Heart left ventricle (tissue), 13 donors: ENCODE data around the gene TMED8.

Experiments
- POLR2A ChIP-seq, 2 donors: fragments of 450-650 bp; IDR thresholded peaks; one replicate each; pipeline ENCODE4 v1.6.1; 2017; ENCODE audit warnings: antibody characterized with exemption in 2 of 2, mild to moderate bottlenecking in 2 of 2, moderate library complexity in 2 of 2
- TF ChIP-seq, protein P1 (sequence below), 12 donors: fragments of 200-600 bp; sonication (generic) in 4 of 12; IDR thresholded peaks; one replicate each; pipeline versions ENCODE4 v1.5.0 to v1.8.0; 2018 to 2022; ENCODE audit warnings: antibody characterized with exemption in 12 of 12, mild to moderate bottlenecking in 5 of 12
- donor health status: ischemic (EF 13 %, LVEDD 7.1; RV severe dilation, severe dysfunction).
- donor health status: DM: no; HTN: yes; CAD: no.
- donor health status: DM: no; HTN: no; CAD: no.
- donor health status: ischemic (EF 25% LVEDD 6.9; RV normal size, moderate dysfunction).
- donor health status: ischemic (EF 25% LVEDD 5.7; RV mildly dilated, moderate dysfunction).
- donor health status: ischemic (EF 35%, LVEDD 5.7; RV mildly dilated, moderate dysfunction).
- donor health status: nonischemic (EF 11% LVEDD 7.7; RV severe dilation, severe dysfunction).
- donor health status: DM: yes; HTN: yes; CAD: no.
- donor health status: PGD.
- donor health status: ischemic (EF 29% LVEDD 5.4; RV normal size, mild dysfunction).
- donor health status: nonischemic (EF 23%, LVEDD 6.1; RV moderate dilation, normal function).

DNA sequence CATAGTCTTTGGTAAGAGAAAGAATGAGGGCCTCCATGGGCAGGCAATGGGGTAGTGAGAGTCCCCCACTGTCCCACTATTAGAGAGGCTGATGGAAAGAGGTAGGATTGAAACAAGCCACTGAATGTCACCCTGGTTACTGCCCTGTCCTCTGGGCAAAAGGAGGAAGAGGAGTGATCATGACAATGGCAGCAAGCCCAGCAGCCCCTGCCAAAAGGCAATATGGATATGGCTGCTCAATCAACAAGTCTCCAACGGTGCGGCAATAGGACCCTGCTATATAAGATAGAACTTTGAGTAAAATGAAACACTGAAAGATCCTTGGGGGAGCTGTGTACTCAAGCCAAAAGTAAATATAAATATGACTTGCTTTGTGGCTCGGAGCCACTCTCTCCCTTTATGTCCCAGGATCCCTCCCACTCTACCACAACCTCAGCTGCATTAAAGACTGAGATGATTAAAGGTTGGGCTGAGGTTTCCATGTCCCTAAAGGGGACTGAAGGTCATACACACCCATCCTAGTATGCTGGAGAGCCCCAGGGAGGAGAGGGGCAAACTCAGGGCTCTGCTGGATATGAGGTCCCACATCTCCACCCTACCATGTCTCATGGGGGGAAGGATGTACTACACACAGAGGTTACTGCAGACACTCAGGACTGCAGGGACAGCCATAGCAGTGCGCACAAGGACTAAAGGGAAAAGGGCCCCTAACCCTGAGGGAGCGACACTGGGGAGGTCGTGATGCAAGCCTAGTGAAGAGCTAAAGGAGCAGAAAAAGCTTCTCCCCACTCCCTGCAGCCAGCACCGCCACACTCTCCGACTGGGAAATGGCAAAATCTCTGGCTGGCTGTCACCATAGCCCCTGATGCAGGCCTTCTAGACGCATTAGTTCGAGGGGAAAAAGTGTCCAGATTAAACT, 62.1 kb downstream of the TMED8 start:
- TF ChIP-seq, protein P1, sequence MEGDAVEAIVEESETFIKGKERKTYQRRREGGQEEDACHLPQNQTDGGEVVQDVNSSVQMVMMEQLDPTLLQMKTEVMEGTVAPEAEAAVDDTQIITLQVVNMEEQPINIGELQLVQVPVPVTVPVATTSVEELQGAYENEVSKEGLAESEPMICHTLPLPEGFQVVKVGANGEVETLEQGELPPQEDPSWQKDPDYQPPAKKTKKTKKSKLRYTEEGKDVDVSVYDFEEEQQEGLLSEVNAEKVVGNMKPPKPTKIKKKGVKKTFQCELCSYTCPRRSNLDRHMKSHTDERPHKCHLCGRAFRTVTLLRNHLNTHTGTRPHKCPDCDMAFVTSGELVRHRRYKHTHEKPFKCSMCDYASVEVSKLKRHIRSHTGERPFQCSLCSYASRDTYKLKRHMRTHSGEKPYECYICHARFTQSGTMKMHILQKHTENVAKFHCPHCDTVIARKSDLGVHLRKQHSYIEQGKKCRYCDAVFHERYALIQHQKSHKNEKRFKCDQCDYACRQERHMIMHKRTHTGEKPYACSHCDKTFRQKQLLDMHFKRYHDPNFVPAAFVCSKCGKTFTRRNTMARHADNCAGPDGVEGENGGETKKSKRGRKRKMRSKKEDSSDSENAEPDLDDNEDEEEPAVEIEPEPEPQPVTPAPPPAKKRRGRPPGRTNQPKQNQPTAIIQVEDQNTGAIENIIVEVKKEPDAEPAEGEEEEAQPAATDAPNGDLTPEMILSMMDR (IDR thresholded peaks at IDR 0.05): no peak
- no peak for TF ChIP-seq POLR2A (IDR thresholded peaks at IDR 0.05)
